Measurements from ENCODE around the gene XAGE5.
"Not testable (repeated sequence)": the region's sequence is repeated elsewhere in the genome, so short reads cannot be mapped to it uniquely, and the experiment has no call there.

XAGE5 gene

DNA sequence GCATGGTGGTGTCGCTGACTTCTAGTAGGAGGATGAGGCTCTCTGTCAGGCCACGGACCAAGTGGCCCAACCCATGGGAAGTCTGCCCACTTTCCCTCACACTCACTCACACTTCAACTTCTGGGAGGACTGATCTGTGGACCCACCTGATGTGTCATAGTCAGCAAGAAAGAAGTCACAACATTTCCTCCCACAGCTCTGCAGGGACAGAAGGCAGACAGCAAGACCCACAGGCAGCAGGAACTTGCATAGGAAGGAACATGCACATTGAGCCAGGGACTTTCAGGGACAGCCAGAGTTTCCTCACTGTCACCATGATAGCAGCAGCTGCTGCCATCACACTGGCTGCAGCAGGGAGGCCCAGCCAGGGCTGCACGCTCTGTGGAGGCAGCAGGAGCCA, 19.5 kb downstream of the XAGE5 start:
- ATAC-seq (ENCODE audit: insufficient read depth, low read depth) (no peak), DNase-seq (no peak)
- H3K4me2 ChIP-seq (ENCODE audit: insufficient read depth, low read length) = no peak overlapping the region
- H3K36me3 ChIP-seq (ENCODE audit: insufficient read depth, low read length) = no peaks in the 10 kb centered on the region
- no peak overlapping the region for H3K27ac ChIP-seq (ENCODE audit: low read length)
- no peaks in the 10 kb centered on the region for H3K9me3 ChIP-seq (ENCODE audit: insufficient read depth, low read length, severe bottlenecking)
- no peak overlapping the region for H3K4me3 ChIP-seq (ENCODE audit: low read depth in 1 of 2, low read length in 2 of 2)
- no peaks in the 10 kb centered on the region for H3K79me2 ChIP-seq (ENCODE audit: insufficient read depth, low read length)
- H3K9ac ChIP-seq (ENCODE audit: low read depth, low read length) = no peak overlapping the region
- no peaks in the 10 kb centered on the region for H3K4me1 ChIP-seq (ENCODE audit: insufficient read depth, low read length)
- TF ChIP-seq, protein P1, sequence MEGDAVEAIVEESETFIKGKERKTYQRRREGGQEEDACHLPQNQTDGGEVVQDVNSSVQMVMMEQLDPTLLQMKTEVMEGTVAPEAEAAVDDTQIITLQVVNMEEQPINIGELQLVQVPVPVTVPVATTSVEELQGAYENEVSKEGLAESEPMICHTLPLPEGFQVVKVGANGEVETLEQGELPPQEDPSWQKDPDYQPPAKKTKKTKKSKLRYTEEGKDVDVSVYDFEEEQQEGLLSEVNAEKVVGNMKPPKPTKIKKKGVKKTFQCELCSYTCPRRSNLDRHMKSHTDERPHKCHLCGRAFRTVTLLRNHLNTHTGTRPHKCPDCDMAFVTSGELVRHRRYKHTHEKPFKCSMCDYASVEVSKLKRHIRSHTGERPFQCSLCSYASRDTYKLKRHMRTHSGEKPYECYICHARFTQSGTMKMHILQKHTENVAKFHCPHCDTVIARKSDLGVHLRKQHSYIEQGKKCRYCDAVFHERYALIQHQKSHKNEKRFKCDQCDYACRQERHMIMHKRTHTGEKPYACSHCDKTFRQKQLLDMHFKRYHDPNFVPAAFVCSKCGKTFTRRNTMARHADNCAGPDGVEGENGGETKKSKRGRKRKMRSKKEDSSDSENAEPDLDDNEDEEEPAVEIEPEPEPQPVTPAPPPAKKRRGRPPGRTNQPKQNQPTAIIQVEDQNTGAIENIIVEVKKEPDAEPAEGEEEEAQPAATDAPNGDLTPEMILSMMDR (IDR thresholded peaks at IDR 0.05; ENCODE audit: borderline replicate concordance, extremely low read depth, low read length, poor library complexity, severe bottlenecking) = no peak
- TF ChIP-seq EZH2 (IDR thresholded peaks at IDR 0.05; ENCODE audit: borderline replicate concordance, low read depth, low read length, severe bottlenecking) = no peak
- H3K27me3 ChIP-seq (ENCODE audit: insufficient read depth, low read length, poor library complexity) = no peaks in the 10 kb centered on the region
- H4K20me1 ChIP-seq (ENCODE audit: insufficient read depth, low read length) = no peaks in the 10 kb centered on the region
- H2AFZ ChIP-seq (ENCODE audit: low read depth, low read length) = no peak overlapping the region

DNA sequence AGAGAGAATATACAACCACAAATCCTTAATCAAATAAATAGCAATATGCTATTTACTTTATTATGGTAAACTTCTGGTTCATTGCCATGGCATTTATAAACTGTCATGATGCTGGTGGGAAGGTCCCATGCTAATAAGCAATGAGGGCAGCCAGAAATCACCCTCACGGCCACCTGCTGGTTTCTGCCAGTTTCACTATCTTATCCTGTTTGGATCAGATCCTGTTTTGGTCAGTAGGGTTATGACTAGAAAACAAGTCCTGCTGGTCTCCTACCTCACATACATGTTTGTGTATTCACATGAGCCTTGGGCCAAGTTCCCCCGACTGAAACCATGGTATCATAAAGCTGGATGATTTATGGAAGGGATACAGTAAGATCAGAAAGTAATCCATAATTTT, 28.1 kb downstream of the XAGE5 start:
- ATAC-seq (ENCODE audit: insufficient read depth, low read depth) (no peak), DNase-seq (no peak)
- Histone ChIP-seq H4K20me1 (ENCODE audit: insufficient read depth, low read length) (no peaks in the 10 kb centered on the region), H3K36me3 (ENCODE audit: insufficient read depth, low read length) (no peaks in the 10 kb centered on the region), H3K4me3 (ENCODE audit: low read depth in 1 of 2, low read length in 2 of 2) (no peak overlapping the region), H3K27ac (ENCODE audit: low read length) (no peak overlapping the region), H3K4me2 (ENCODE audit: insufficient read depth, low read length) (no peak overlapping the region), H3K9me3 (ENCODE audit: insufficient read depth, low read length, severe bottlenecking) (no peaks in the 10 kb centered on the region), H3K4me1 (ENCODE audit: insufficient read depth, low read length) (no peaks in the 10 kb centered on the region), H3K9ac (ENCODE audit: low read depth, low read length) (no peak overlapping the region), H2AFZ (ENCODE audit: low read depth, low read length) (no peak overlapping the region), H3K27me3 (ENCODE audit: insufficient read depth, low read length, poor library complexity) (no peaks in the 10 kb centered on the region), H3K79me2 (ENCODE audit: insufficient read depth, low read length) (no peaks in the 10 kb centered on the region)
- no peak for TF ChIP-seq EZH2 (IDR thresholded peaks at IDR 0.05; ENCODE audit: borderline replicate concordance, low read depth, low read length, severe bottlenecking)
- TF ChIP-seq, protein P1 (IDR thresholded peaks at IDR 0.05; ENCODE audit: borderline replicate concordance, extremely low read depth, low read length, poor library complexity, severe bottlenecking) = no peak

DNA sequence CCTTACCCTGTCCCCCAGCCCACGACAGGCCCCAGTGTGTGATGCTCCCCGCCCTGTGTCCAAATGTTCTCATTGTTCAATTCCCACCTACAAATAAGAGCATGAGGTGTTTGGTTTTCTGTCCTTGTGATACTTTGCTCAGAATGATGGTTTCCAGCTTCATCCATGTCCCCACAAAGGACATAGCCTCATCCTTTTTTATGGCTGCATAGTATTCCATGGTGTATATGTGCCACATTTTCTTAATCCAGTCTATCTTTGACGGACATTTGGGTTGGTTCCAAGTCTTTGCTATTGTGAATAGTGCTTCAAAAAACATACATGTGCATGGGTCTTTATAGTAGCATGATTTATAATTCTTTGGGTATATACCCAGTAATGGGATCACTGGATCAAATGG, 32.5 kb downstream of the XAGE5 start:
- DNase-seq; H3K4me3 ChIP-seq (ENCODE audit: low read depth in 1 of 2, low read length in 2 of 2); H3K4me1 ChIP-seq (ENCODE audit: insufficient read depth, low read length); H3K9ac ChIP-seq (ENCODE audit: low read depth, low read length); H3K27ac ChIP-seq (ENCODE audit: low read length); H3K79me2 ChIP-seq (ENCODE audit: insufficient read depth, low read length); ATAC-seq (ENCODE audit: insufficient read depth, low read depth); H3K27me3 ChIP-seq (ENCODE audit: insufficient read depth, low read length, poor library complexity); H4K20me1 ChIP-seq (ENCODE audit: insufficient read depth, low read length); H3K36me3 ChIP-seq (ENCODE audit: insufficient read depth, low read length); H3K4me2 ChIP-seq (ENCODE audit: insufficient read depth, low read length); H2AFZ ChIP-seq (ENCODE audit: low read depth, low read length); H3K9me3 ChIP-seq (ENCODE audit: insufficient read depth, low read length, severe bottlenecking): not testable (repeated sequence)

DNA sequence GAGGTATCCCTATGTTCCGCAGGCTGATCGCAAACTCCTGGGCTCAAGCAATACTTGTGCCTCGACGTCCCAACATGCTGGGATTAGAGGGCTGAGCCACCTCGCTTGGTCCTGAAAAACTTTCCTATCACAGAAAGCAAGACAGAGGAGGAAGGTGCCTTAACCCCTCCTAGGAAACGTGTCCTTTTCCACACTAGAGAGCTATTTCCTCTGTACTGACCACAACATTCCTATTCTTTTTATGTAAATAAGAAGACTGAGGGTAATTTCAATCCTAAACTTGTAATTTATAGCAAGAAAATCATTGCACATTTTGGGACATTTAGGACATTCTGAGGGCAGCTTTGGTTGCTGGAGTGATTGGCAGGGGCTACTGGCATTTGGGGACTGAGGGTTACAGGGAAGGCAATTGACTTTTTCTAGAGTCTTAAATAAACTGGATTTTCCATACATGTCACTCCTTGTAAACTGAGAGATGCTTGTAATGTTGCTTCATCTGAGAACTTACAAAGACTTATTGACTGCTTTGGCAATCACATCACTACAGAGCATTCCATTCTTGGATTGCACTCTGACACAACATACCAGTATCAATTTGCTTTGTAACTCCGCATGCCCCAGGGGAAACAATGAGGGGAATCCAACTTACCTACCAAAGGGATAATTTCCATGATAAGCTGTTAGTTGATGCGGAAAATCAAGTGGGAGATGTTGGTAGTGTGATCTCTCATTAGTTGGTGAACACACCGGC, 41.2 kb downstream of the XAGE5 start:
- no peak overlapping the region for H2AFZ ChIP-seq (ENCODE audit: low read depth, low read length)
- TF ChIP-seq EZH2 (IDR thresholded peaks at IDR 0.05; ENCODE audit: borderline replicate concordance, low read depth, low read length, severe bottlenecking) = no peak
- TF ChIP-seq, protein P1 (IDR thresholded peaks at IDR 0.05; ENCODE audit: borderline replicate concordance, extremely low read depth, low read length, poor library complexity, severe bottlenecking) = no peak
- no peaks in the 10 kb centered on the region for H3K27me3 ChIP-seq (ENCODE audit: insufficient read depth, low read length, poor library complexity)
- H3K4me3 ChIP-seq (ENCODE audit: low read depth in 1 of 2, low read length in 2 of 2) = no peak overlapping the region
- H3K9me3 ChIP-seq (ENCODE audit: insufficient read depth, low read length, severe bottlenecking) = no peaks in the 10 kb centered on the region
- no peaks in the 10 kb centered on the region for H3K36me3 ChIP-seq (ENCODE audit: insufficient read depth, low read length)
- no peak overlapping the region for H3K4me2 ChIP-seq (ENCODE audit: insufficient read depth, low read length)
- no peaks in the 10 kb centered on the region for H3K79me2 ChIP-seq (ENCODE audit: insufficient read depth, low read length)
- no peaks in the 10 kb centered on the region for H3K4me1 ChIP-seq (ENCODE audit: insufficient read depth, low read length)
- no peak overlapping the region for H3K27ac ChIP-seq (ENCODE audit: low read length)
- ATAC-seq (ENCODE audit: insufficient read depth, low read depth) (no peak), DNase-seq (no peak)
- H3K9ac ChIP-seq (ENCODE audit: low read depth, low read length) = no peak overlapping the region
- H4K20me1 ChIP-seq (ENCODE audit: insufficient read depth, low read length) = no peaks in the 10 kb centered on the region

DNA sequence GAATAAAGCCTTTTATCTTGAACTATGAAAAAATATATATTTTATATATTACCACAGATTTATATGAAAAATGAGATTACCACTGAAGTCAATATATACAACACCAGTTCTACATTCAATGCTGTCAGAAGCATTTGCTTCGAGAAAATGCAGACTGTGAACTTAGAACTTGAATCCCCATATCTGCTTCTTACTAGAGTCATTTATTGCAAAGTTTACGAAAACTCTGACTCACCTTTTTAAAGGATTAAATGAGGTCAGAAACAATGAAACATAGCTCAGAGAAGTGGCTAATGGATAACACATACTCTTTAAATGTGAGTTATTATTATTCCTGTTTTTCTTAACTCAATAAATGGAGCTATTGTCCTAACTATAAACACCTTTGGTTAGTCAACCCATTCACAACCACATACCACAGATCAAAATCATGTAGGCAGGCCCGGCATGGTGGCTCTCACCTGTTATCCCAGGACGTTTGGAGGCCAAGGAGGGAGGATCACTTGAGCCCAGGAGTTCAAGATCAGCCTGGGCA, 46.0 kb downstream of the XAGE5 start:
- not testable (repeated sequence) for H3K36me3 ChIP-seq (ENCODE audit: insufficient read depth, low read length); H3K4me1 ChIP-seq (ENCODE audit: insufficient read depth, low read length); H2AFZ ChIP-seq (ENCODE audit: low read depth, low read length); H3K9me3 ChIP-seq (ENCODE audit: insufficient read depth, low read length, severe bottlenecking); H3K79me2 ChIP-seq (ENCODE audit: insufficient read depth, low read length); H4K20me1 ChIP-seq (ENCODE audit: insufficient read depth, low read length); H3K4me2 ChIP-seq (ENCODE audit: insufficient read depth, low read length); ATAC-seq (ENCODE audit: insufficient read depth, low read depth); H3K9ac ChIP-seq (ENCODE audit: low read depth, low read length); H3K27ac ChIP-seq (ENCODE audit: low read length); H3K27me3 ChIP-seq (ENCODE audit: insufficient read depth, low read length, poor library complexity); DNase-seq; H3K4me3 ChIP-seq (ENCODE audit: low read depth in 1 of 2, low read length in 2 of 2)
